ENCODE data around the gene HIVEP2. TPM values are rescaled to one million over a fixed set of nuclear protein-coding genes. Genes with fewer than 3 reads are reported as not detected.

HIVEP2 gene
- total RNA-seq, 2 experiments from 2014 or later = 48.4 to 48.6 TPM

DNA sequence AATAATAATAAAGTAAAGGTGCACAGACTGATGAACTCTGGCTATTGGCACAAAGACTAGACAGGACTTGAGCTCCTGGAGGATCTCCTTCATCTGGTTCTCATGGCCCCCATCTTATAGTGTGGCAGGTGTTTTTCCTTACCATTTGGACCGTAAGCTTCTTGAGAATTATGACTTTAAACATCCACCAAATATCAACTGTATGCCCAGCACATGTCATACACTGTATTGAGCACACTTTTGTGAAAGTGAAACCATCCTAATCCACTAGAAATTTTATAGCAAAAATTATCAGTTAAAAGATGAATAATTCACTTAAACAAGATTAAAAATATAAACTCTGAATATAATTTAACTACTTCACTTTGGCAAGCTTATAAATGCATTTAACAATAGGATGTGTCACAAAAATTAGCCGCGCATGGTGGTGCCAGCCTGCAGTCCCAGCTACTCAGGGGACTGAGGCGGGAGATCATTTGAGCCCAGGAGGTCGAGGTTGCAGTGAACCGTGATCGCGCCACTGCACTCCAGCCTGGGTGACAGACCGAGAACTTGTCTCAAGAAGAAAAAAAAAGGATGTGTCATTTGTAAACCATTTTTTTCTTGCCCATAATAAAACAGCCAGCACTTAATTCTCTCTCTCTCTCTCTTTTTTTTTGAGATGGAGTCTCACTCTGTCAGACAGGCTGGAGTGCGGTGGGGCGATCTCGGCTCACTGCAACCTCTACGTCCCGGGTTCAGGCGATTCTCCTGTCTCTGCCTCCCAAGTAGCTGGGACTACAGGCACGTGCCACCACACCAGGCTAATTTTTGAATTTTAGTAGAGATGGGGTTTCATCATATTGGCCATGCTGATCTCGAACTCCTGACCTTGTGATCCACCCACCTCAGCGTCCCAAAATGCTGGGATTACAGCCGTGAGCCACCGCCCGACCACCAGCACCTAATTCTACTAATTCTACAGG lies 9.1 kb downstream of the HIVEP2 start:
- ChIA-PET CTCF (interaction anchor here (0.8 to 1.2 kb wide), 2 partner anchors 10 to 11 kb away, joined by 3 to 5 read pairs; no protein-coding TSS in a partner anchor), POLR2A (interaction anchor here (0.8 to 2.9 kb wide), 10 partner anchors 7 to 93 kb away, joined by 4 to 32 read pairs (median 6); partner anchors contain the start of gene HIVEP2)
- H3K4me1 ChIP-seq (ENCODE audit: insufficient read depth, low read length) = peaks cover 48% of the 10 kb centered on the region
- DNase-seq (peak in 4 of 14 experiments; percentile 34 to 72 (median 59)), ATAC-seq (ENCODE audit: poor library complexity) (peak; percentile 37)
- Mint-ChIP-seq H3K4me3 (peak overlapping the region; percentile 87), H3K27ac (peak overlapping the region; percentile 95), H3K27me3 (no peaks in the 10 kb centered on the region), H3K4me1 (ENCODE audit: low read depth) (peaks cover 89% of the 10 kb centered on the region), H3K36me3 (ENCODE audit: low read depth) (peaks cover 41% of the 10 kb centered on the region), H3K9me3 (no peaks in the 10 kb centered on the region)
- H3K9me3 ChIP-seq (ENCODE audit: control insufficient read depth in 1 of 2, insufficient read depth in 1 of 2, low read length in 2 of 2) = no peaks in the 10 kb centered on the region
- TF ChIP-seq, protein P1, sequence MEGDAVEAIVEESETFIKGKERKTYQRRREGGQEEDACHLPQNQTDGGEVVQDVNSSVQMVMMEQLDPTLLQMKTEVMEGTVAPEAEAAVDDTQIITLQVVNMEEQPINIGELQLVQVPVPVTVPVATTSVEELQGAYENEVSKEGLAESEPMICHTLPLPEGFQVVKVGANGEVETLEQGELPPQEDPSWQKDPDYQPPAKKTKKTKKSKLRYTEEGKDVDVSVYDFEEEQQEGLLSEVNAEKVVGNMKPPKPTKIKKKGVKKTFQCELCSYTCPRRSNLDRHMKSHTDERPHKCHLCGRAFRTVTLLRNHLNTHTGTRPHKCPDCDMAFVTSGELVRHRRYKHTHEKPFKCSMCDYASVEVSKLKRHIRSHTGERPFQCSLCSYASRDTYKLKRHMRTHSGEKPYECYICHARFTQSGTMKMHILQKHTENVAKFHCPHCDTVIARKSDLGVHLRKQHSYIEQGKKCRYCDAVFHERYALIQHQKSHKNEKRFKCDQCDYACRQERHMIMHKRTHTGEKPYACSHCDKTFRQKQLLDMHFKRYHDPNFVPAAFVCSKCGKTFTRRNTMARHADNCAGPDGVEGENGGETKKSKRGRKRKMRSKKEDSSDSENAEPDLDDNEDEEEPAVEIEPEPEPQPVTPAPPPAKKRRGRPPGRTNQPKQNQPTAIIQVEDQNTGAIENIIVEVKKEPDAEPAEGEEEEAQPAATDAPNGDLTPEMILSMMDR (IDR thresholded peaks at IDR 0.05) = no peak
- peak overlapping the region in 1 of 2 donors; percentile 58 for H3K27ac ChIP-seq (ENCODE audit: low read depth in 1 of 2, low read length in 2 of 2)
- intact Hi-C loops (cut with DNase I, micrococcal nuclease) = no loop called here
- no peaks in the 10 kb centered on the region for H3K27me3 ChIP-seq (ENCODE audit: control insufficient read depth in 1 of 2, insufficient read depth in 2 of 2, low read length in 2 of 2)
- peak overlapping the region; percentile 43 for H3K4me3 ChIP-seq (ENCODE audit: low read length)
- peaks cover 2% of the 10 kb centered on the region for H3K36me3 ChIP-seq (ENCODE audit: insufficient read depth, low read length)

DNA sequence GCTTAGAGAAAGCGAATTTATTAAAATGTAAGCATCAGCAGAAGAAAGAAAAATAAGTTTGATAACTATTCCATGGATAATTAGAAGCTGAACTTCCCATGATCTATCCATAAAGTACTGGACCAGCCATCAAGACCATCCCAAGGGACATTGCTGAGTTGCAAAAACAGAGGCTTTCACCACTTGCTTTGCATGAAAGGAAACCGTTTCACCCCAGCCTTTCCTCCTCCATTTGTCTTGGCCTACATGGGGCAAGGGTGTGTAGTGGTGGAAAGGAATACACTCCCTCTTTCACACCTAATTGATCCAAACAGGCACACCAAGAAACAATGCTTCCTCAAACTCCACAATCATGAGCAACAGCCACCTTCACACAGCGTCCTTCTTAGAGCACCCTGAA lies 10.4 kb downstream of the HIVEP2 start:
- peak overlapping the region; percentile 18 to 42 for H3K27ac ChIP-seq (ENCODE audit: low read depth in 1 of 2, low read length in 2 of 2)
- Mint-ChIP-seq H3K9me3 (no peaks in the 10 kb centered on the region), H3K36me3 (ENCODE audit: low read depth) (peaks cover 49% of the 10 kb centered on the region), H3K4me1 (ENCODE audit: low read depth) (peaks cover 90% of the 10 kb centered on the region), H3K4me3 (peak overlapping the region; percentile 87), H3K27me3 (no peaks in the 10 kb centered on the region), H3K27ac (peak overlapping the region; percentile 95)
- H3K4me3 ChIP-seq (ENCODE audit: low read length) = no peak overlapping the region
- H3K9me3 ChIP-seq (ENCODE audit: control insufficient read depth in 1 of 2, insufficient read depth in 1 of 2, low read length in 2 of 2) = no peaks in the 10 kb centered on the region
- H3K27me3 ChIP-seq (ENCODE audit: control insufficient read depth in 1 of 2, insufficient read depth in 2 of 2, low read length in 2 of 2) = no peaks in the 10 kb centered on the region
- intact Hi-C loops (cut with DNase I, micrococcal nuclease) = no loop called here
- ChIA-PET CTCF (interaction anchor here (0.8 to 1.2 kb wide), 2 partner anchors 9 to 12 kb away, joined by 3 to 5 read pairs; no protein-coding TSS in a partner anchor), POLR2A (interaction anchor here (0.8 to 2.9 kb wide), 10 partner anchors 8 to 92 kb away, joined by 4 to 32 read pairs (median 6); partner anchors contain the start of gene HIVEP2)
- TF ChIP-seq, protein P1 (IDR thresholded peaks at IDR 0.05) = no peak
- no peak for ATAC-seq (ENCODE audit: poor library complexity)
- no peak for DNase-seq
- peaks cover 7% of the 10 kb centered on the region for H3K36me3 ChIP-seq (ENCODE audit: insufficient read depth, low read length)
- peaks cover 40% of the 10 kb centered on the region for H3K4me1 ChIP-seq (ENCODE audit: insufficient read depth, low read length)

DNA sequence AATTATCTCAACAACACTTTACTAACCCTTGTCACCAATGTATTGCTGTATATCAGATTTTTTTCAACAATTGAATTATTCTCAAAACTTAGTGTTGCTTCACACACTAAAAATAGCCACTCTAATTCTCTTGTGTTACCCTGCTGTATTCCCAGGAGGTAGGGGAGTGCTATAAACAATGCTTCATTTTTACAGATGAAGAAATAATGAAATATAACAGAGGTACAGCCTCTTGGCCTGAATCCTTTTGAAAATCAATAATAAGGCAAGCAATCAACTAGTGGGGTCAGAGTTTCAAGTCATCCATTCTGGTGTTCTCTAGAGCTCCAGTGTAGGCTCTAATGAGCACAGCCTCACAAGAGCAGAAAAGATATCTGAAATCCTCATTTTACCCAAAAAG lies 10.9 kb downstream of the HIVEP2 start:
- ChIA-PET POLR2A (interaction anchor here (0.9 to 2.9 kb wide), 3 partner anchors 9 to 21 kb away, joined by 4 to 32 read pairs (median 12); partner anchors contain the start of gene HIVEP2), CTCF (no interaction called here)
- peaks cover 90% of the 10 kb centered on the region for H3K4me1 Mint-ChIP-seq (ENCODE audit: low read depth)
- H3K36me3 Mint-ChIP-seq (ENCODE audit: low read depth) = peaks cover 46% of the 10 kb centered on the region
- peak overlapping the region; percentile 95 for H3K27ac Mint-ChIP-seq
- Histone ChIP-seq H3K4me1 (ENCODE audit: insufficient read depth, low read length) (peaks cover 36% of the 10 kb centered on the region), H3K27me3 (ENCODE audit: control insufficient read depth in 1 of 2, insufficient read depth in 2 of 2, low read length in 2 of 2) (no peaks in the 10 kb centered on the region), H3K4me3 (ENCODE audit: low read length) (no peak overlapping the region), H3K9me3 (ENCODE audit: control insufficient read depth in 1 of 2, insufficient read depth in 1 of 2, low read length in 2 of 2) (no peaks in the 10 kb centered on the region), H3K36me3 (ENCODE audit: insufficient read depth, low read length) (peaks cover 7% of the 10 kb centered on the region), H3K27ac (ENCODE audit: low read depth in 1 of 2, low read length in 2 of 2) (peak overlapping the region in 1 of 2 donors; percentile 42)
- ATAC-seq (ENCODE audit: poor library complexity) (no peak), DNase-seq (no peak)
- H3K9me3 Mint-ChIP-seq = no peaks in the 10 kb centered on the region
- TF ChIP-seq, protein P1 (IDR thresholded peaks at IDR 0.05) = no peak
- H3K27me3 Mint-ChIP-seq = no peaks in the 10 kb centered on the region
- intact Hi-C loops (cut with DNase I, micrococcal nuclease) = no loop called here
- peak overlapping the region; percentile 87 for H3K4me3 Mint-ChIP-seq
